ENCODE results near the gene RBFOX2.
A peak's percentile ranks its signal among the peaks of the same experiment; 100 is the strongest.

Gene RBFOX2

DNA sequence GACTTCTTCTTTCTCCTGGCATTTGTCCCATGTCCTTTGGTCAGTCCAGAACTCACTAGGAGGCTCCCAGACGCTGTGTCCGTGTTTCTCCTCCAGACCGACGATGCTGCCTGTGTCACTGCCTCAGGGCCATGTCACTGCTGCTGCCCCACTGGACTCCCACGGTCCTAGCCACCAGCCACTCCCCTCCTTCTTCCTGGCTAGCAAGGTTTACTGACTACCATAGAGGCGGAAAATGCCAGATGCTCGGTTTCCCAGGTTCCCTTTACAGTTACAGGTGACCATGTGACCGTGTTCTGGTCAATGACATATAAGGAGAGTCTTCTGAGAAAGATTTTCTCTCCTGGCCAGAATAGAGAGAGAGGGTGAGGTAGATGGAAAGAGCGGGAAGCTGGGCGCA, 40.7 kb upstream of the RBFOX2 start:
- intact Hi-C loops (cut with DNase I; ENCODE audit: low total_unique reads), result loop anchor here (5.0 kb wide), 2 partner anchors 53 to 137 kb away; no protein-coding TSS in a partner anchor
- Histone ChIP-seq H3K4me1 (peaks cover 0 to 5% (median 3%) of the 10 kb centered on the region in 4 donors), H3K9me3 (no peaks in the 10 kb centered on the region), H3K27ac (no peak overlapping the region), H3K36me3 (no peaks in the 10 kb centered on the region), H3K4me3 (no peak overlapping the region), H3K27me3 (no peaks in the 10 kb centered on the region)
- DNase-seq, result no peak
- TF ChIP-seq CTCF (IDR thresholded peaks at IDR 0.05), result no peak

GRCh38 chr22:36068776-36069344, 40.2 kb upstream of the RBFOX2 start:
- Histone ChIP-seq H3K36me3 (no peaks in the 10 kb centered on the region), H3K9me3 (no peaks in the 10 kb centered on the region), H3K27me3 (no peaks in the 10 kb centered on the region), H3K4me3 (no peak overlapping the region), H3K4me1 (peaks cover 0 to 5% (median 3%) of the 10 kb centered on the region in 4 donors), H3K27ac (no peak overlapping the region)
- no peak for DNase-seq
- no peak for TF ChIP-seq CTCF (IDR thresholded peaks at IDR 0.05)
- intact Hi-C loops (cut with DNase I; ENCODE audit: low total_unique reads), result loop anchor here (5.0 kb wide), 2 partner anchors 53 to 137 kb away; no protein-coding TSS in a partner anchor

DNA sequence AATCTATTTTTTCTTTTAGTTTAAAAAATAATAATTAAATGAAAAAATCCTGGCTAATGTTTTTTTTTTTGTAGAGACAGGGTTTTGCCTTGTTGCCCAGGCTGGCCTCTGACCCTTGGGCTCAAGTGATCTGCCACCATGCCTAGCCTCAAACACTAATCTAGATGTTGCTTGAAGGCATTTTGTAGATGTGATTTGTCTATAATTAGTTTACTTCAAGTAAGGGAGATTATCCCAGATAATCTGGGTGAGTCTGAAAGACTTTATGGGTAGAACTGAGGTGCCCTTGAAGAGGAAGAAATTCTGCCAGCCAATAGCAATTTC, 38.6 kb upstream of the RBFOX2 start:
- H3K27me3 ChIP-seq, result no peaks in the 10 kb centered on the region
- no peak for TF ChIP-seq CTCF (IDR thresholded peaks at IDR 0.05)
- no peak for DNase-seq
- intact Hi-C loops (cut with DNase I; ENCODE audit: low total_unique reads), result loop anchor here (5.0 kb wide), 2 partner anchors 55 to 135 kb away; no protein-coding TSS in a partner anchor
- peaks cover 0 to 5% (median 3%) of the 10 kb centered on the region in 4 donors for H3K4me1 ChIP-seq
- no peak overlapping the region for H3K4me3 ChIP-seq
- H3K27ac ChIP-seq, result no peak overlapping the region
- no peaks in the 10 kb centered on the region for H3K9me3 ChIP-seq
- H3K36me3 ChIP-seq, result no peaks in the 10 kb centered on the region

GRCh38 chr22:36065775-36066544, 37.3 kb upstream of the RBFOX2 start:
- peak; percentile 89 to 97 for DNase-seq
- Histone ChIP-seq H3K27ac (peak overlapping the region; percentile 79 to 85), H3K4me3 (peak overlapping the region; percentile 50 to 56), H3K4me1 (peaks cover 0 to 5% (median 3%) of the 10 kb centered on the region in 4 donors), H3K27me3 (no peaks in the 10 kb centered on the region), H3K36me3 (no peaks in the 10 kb centered on the region), H3K9me3 (no peaks in the 10 kb centered on the region)
- peak; percentile 99 to 100 for TF ChIP-seq CTCF (IDR thresholded peaks at IDR 0.05)
- intact Hi-C loops (cut with DNase I; ENCODE audit: low total_unique reads), result loop anchor here (2.0 to 5.0 kb wide), 3 partner anchors 37 to 134 kb away; partner anchors contain the start of gene RBFOX2

GRCh38 chr22:36065462-36065774, 36.8 kb upstream of the RBFOX2 start:
- intact Hi-C loops (cut with DNase I; ENCODE audit: low total_unique reads), result loop anchor here (2.0 to 5.0 kb wide), 3 partner anchors 37 to 133 kb away; partner anchors contain the start of gene RBFOX2
- no peaks in the 10 kb centered on the region for H3K27me3 ChIP-seq
- no peaks in the 10 kb centered on the region for H3K9me3 ChIP-seq
- peak overlapping the region; percentile 79 to 85 for H3K27ac ChIP-seq
- no peak for DNase-seq
- TF ChIP-seq CTCF (IDR thresholded peaks at IDR 0.05), result no peak
- peak overlapping the region; percentile 50 to 56 for H3K4me3 ChIP-seq
- peaks cover 0 to 5% (median 3%) of the 10 kb centered on the region in 4 donors for H3K4me1 ChIP-seq
- H3K36me3 ChIP-seq, result no peaks in the 10 kb centered on the region
